GM19193 (cell line): ENCODE results near the gene GDPD5.

Experiments used
- POLR2A ChIP-seq: IDR thresholded peaks from 4 replicates; pipeline ENCODE4 v1.6.1; 2011; ENCODE audit not compliant: insufficient read depth, insufficient read length; ENCODE audit errors: extremely low read depth

Gene GDPD5

DNA sequence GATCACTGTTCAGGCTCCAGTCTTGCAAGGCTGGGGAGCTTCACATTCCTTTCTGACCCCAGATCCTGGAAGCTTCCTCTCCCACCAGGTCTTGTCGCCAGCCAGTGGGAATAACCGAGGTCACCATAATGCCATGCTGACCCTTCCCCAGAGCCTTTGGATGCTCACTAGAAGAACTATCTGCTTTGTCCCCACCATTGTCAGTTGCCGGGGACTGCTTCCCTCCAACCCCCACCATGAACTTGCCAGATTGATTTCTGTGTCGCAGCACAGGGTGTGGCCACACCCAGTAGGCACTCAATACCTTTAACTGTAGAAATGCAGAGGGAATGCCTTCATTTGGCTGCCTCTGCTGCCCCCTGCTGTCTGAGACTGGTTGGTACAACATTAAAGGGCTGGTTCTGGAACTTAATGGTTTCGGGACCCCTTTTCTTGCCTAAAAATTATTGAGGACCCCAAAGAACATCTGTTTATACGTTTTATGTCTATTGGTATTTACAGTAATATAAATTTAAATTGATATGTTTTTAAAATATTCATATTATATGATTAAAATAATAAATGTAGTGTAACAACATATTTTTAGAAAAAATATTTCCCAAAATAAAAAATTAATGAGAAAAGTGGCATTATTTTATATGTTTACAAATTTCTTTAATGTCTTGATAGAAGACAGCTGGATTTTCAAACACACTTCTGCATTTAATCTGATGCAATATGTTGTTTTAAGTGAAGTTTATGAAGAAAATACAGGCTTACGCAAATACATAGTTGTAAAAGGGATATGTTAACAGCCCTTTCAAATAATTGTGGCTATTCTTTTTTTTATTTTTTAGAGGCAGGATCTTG, 6.7 kb upstream of the GDPD5 start:
- no peak for TF ChIP-seq POLR2A

DNA sequence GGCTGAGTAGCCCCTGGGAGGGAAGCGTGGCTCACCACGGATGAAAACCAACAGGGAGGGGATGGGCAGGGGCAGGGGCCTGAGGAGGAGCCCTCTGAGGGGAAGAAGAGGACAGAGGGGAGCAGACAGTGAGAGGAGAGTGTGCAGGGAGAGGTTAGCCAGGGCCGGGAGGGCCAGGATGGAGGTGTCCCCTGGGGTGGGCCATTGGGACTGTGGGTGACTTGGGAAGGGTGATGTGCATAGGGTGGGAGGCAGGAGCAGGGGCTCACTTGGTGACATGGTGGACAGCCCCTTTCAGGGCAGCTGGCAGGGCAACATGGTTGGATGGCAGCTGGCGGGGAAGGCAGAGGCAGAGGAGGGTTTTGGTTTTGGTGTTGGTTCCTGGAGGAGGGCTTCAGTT, 5.6 kb upstream of the GDPD5 start:
- TF ChIP-seq POLR2A: no peak

DNA sequence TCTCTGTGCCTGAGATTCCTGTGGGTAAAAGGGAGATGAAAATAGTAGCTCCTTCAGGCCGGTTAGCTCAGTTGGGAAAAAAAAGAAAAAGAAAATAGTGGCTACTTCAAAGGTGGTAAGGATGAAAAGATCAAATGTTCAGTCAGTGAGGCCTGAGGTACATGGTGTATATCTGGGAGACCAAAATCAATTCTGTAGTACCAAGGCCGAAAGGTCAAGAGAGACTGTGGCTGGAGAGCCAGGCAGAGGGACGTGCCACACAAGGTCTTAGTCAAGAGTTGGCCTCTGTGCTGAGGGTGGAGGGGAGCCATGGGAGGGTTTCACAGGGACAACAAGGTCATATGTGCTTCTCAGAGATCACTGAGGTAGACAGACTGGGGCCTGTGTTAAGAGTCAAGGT, 4.8 kb upstream of the GDPD5 start:
- TF ChIP-seq POLR2A: no peak

- no peak for TF ChIP-seq POLR2A
Measured at GRCh38 chr11:75527938-75528735, 2.4 kb upstream of the GDPD5 start.

- no peak for TF ChIP-seq POLR2A
Measured at GRCh38 chr11:75527130-75527529, 1.4 kb upstream of the GDPD5 start.

GRCh38 chr11:75526192-75526541, 426 bp upstream of the GDPD5 start:
- TF ChIP-seq POLR2A: no peak

DNA sequence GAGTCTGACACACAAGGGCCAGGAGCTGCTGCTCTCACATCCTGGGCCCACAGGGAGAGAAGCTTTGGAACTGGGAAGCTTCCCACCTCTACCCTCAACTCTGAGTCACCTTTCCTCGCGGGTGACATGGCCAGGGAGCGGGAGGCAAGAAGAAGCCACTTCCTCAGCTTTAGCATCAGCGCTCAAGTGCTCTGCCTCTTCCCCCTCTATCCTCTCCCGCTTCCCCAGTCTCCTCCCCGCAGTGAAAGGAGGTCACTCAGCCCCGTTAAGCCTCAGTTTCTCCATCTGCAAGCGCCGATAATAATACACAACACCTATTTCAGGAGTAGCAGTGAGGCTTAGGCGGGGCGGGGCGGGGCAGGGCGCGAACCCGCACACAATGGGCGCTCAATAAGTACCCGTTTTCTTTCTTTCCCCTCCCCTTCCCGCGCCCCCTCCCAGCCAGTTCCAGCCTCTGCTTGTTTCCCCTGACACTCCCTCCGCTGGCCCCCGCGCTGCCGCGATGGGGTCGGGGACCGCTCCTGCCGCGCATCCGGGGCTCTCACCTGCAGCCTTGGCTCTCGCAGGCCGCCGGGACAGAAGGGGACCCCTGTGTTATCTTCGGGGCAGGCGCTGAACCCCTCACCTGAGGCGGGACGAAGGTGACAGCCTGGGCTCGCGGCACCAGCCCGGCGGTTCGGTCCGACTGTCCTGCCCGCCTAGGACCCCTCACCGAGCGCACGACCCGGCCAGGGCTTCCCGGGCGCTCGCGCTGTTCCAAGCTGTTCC, 892 bp downstream of the GDPD5 start:
- TF ChIP-seq POLR2A: no peak

DNA sequence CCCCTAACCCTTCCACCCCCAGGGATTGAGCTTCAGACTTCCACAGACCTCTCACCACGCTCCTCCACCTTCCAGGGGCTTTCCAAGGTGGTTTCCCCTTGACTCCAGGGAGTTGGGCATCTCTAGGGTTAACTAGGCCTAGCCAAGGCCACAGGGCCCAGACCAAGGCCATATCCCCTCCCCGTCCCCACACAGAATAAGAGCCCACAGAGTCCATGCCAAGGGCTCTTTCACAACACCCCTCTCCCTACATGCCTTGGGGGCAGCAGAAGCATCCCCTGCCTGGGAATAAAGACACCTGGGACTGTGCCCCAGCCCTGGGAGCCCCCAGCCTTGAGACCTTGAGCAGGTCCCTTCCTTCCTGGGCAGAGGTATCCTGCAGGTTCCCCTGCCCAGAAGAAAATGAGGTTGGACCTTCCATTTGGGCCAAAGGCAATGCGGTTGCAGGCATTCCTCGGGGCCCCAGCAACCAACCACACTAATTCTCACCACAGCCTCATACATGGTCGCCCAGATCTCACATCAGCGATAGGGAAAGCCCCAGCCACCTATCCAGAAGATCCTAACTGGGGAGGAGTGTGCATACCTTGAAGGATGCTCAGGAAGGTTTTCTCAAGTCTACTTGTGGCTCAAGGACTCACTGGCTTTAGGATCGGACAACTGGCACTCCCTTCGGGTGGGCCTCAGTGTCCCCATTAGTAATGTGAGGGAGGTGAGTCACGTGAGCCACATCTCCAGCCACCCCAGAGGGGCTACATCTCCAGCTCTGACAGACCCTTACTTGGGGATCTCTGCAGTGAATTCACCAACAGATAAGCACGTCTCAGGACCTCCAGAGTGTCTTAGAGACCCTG, 1.7 kb downstream of the GDPD5 start:
- TF ChIP-seq POLR2A: no peak

DNA sequence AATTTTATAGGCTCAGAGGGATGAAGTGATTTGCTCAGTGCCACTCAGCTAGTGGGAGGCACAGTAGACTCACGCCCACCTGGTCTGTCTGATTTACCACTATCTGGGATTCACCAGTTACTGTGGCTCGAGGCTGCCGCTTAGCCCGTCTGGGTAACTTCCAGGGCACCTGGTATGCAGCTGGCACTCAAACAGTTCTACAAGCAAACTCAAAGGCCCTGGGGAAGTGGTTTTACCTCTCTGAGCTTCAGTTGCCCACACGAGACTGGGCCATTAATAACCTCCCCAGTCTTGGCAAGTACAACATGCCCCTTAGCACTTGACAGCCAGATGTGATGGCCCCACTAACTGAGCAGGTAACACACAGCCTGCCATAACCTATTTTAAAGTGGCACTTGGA, 2.6 kb downstream of the GDPD5 start:
- no peak for TF ChIP-seq POLR2A

GRCh38 chr11:75522286-75523044, 3.3 kb downstream of the GDPD5 start:
- TF ChIP-seq POLR2A: no peak

DNA sequence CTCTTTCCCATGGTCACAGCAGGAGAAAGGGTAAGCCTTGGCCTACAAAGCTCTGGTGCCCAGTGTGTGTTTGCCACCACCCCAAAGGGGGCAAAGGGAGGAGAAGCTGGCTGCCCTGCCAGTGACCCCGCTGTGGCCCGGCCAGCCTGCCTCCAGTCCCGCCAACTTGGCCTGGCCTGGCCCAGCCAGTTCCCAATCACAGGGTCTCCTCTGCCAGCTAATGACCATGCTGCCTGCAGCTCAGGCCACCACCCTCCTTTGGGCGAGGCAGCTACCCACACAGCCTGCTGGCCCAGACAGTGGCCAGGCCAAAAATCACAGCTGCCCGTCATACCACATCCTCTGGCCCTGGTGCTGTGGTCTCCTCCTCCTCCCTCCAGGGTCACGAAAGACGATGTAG, 5.1 kb downstream of the GDPD5 start:
- no peak for TF ChIP-seq POLR2A

GRCh38 chr11:75518771-75519653, 6.7 kb downstream of the GDPD5 start:
- TF ChIP-seq POLR2A: no peak

- TF ChIP-seq POLR2A: no peak
Measured at GRCh38 chr11:75518204-75518549, 7.6 kb downstream of the GDPD5 start.
